Brain microvascular endothelial cell (primary cell): ENCODE results near the gene GDPD5.

Source experiments
- DNase-seq: peaks from one replicate; pipeline ENCODE4 v3.0.0-alpha.2; 2020
- H3K27ac ChIP-seq: fragments of 250-450 bp; sonication (Bioruptor Pico); 2 replicates; pipeline ENCODE4 v1.5.1; 2020; ENCODE audit warnings: mild to moderate bottlenecking, moderate library complexity
- H3K27me3 ChIP-seq: fragments of 250-450 bp; sonication (Bioruptor Pico); replicated peaks from 2 replicates; pipeline ENCODE4 v1.5.1; 2020; ENCODE audit warnings: mild to moderate bottlenecking
- H3K36me3 ChIP-seq: fragments of 250-450 bp; sonication (Bioruptor Pico); replicated peaks from 2 replicates; pipeline ENCODE4 v1.5.1; 2020; ENCODE audit warnings: mild to moderate bottlenecking
- H3K4me3 ChIP-seq: 2 replicates; pipeline ENCODE4 v1.5.1; 2011; ENCODE audit warnings: low read depth, mild to moderate bottlenecking, control low read depth, low read length, moderate library complexity
- in situ Hi-C: cut with HindIII; loops from 2 replicates; pipeline ENCODE4 v1.10.0; 2017; ENCODE audit warnings: low sequenced_read_pairs, low pct_ligation_motif_present
- TF ChIP-seq, protein P1 (sequence below): IDR thresholded peaks from 2 replicates; pipeline ENCODE4 v1.5.1; 2011; ENCODE audit warnings: low read depth, mild to moderate bottlenecking, moderate library complexity, low read length, control low read depth, inconsistent platforms; ENCODE audit errors: missing control alignments

Gene GDPD5

DNA sequence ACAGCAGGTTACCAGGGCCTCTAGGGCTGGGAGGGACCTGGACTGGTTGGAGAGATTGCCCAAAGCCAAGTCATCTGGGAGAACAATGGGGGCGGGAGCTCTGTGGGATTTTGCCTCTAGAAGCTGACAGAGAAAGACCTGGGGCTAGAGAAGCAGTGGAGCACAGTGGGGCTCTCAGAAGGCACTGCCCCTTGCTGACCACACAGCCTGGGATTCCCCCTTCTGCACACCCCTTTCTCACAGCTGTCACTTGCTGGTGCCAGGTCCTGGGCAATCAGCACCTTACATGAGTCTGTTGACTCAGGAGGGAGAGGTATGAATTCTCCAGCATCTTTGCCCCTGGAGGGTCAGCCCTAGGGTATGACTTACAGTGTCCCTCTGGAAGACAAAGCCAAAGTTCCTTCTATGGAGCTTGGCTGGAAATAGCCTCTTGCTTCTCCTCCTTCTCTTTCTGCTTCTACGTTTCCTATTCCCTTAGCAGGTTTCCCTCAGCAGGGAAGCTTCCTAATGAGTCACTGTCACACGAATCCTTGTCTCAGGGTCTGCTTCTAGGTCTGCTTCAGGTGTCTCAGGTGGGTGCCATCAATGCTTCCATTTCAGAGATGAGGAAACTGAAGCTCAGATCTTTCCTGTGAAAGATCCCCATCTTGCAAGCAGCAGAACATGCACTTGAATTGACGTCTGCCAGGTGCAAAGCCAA is 27.0 kb downstream of the GDPD5 start:
- H3K4me3 ChIP-seq = no peak overlapping the region
- no peak overlapping the region for H3K27ac ChIP-seq
- no peak for DNase-seq
- in situ Hi-C loops = no loop called here
- H3K27me3 ChIP-seq = no peaks in the 10 kb centered on the region
- H3K36me3 ChIP-seq = no peaks in the 10 kb centered on the region
- TF ChIP-seq, protein P1, sequence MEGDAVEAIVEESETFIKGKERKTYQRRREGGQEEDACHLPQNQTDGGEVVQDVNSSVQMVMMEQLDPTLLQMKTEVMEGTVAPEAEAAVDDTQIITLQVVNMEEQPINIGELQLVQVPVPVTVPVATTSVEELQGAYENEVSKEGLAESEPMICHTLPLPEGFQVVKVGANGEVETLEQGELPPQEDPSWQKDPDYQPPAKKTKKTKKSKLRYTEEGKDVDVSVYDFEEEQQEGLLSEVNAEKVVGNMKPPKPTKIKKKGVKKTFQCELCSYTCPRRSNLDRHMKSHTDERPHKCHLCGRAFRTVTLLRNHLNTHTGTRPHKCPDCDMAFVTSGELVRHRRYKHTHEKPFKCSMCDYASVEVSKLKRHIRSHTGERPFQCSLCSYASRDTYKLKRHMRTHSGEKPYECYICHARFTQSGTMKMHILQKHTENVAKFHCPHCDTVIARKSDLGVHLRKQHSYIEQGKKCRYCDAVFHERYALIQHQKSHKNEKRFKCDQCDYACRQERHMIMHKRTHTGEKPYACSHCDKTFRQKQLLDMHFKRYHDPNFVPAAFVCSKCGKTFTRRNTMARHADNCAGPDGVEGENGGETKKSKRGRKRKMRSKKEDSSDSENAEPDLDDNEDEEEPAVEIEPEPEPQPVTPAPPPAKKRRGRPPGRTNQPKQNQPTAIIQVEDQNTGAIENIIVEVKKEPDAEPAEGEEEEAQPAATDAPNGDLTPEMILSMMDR = no peak

DNA sequence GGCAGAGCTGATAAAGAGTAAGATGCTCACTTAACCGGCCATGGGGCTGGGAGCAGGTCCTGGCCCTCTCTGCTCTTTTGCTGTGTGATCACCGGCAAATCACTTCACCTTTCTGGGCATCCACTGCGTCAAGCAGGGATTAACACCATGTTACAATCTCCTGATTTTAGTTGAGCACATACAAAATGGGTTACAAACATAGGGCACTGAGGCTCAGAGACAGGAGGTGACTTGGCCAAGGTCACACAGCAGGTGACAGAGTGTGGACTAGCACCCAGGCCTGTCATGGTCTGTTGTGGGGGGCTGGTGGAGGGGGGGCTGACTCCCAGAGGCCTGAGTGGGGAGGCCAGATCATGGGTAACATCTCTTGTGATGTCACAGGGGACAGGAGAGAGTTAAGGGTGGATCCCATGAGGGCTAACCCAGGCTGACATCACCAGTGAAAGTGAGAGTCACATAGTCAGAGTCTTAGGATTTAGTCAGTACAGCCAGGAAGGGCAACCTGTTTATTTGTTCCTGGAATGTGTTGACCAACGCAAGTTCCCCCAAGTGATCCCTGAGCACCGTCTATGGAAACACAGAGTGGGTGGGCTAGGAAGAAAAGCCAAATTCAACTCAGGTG is 27.8 kb downstream of the GDPD5 start:
- in situ Hi-C loops = no loop called here
- TF ChIP-seq, protein P1 = no peak
- Histone ChIP-seq H3K36me3 (no peaks in the 10 kb centered on the region), H3K4me3 (no peak overlapping the region), H3K27ac (no peak overlapping the region), H3K27me3 (no peaks in the 10 kb centered on the region)
- DNase-seq = no peak

DNA sequence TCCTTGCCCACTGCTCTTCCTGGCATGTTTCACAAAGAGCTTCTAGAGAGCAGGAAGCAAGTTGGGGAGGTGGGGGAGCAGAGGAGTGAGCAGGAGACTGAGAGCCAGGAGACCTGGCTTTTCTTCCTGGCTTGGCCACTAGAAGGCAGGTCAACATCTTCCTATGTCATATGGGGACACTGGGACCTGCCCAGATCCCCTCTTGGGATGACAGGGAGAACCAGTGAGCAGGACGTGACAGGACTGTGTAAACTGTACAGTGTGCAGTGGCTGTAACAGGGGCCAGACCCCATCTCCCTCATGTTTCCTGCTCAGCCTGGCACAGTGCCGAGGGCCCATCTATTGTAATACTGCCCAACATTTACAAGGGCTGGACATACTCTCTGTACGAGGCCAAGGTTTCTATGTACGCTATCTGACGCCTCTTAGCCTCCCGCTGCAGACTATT is 29.4 kb downstream of the GDPD5 start:
- Histone ChIP-seq H3K27me3 (no peaks in the 10 kb centered on the region), H3K4me3 (no peak overlapping the region), H3K36me3 (no peaks in the 10 kb centered on the region), H3K27ac (no peak overlapping the region)
- in situ Hi-C loops = no loop called here
- DNase-seq = no peak
- TF ChIP-seq, protein P1 = no peak

DNA sequence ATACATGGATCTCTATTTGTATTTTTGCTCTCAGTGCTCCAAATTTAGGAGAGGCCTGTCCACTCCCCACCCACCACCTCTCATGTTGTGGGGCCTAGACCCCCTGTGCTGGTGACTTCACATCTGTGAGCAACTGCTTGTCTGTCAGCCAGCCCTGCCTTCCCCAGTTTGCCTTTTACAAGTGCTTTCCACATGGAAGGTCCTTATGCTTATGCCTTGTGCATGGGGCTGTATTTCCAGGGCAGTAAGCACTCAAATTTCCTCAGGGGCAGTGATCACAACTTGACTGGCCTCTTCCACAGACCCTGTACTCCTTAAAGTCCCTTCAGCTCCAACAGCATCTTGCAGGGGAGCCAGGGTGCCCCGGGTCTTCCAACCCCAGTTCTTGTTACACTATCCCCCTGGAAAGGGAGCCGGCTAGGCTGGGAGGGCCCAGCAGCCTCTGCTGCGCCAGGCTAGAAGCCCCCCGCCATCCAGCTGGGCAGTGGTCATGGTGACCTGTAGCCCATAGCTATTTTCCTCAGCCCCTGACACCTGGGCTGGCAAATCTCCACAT is 29.9 kb downstream of the GDPD5 start:
- Histone ChIP-seq H3K27me3 (no peaks in the 10 kb centered on the region), H3K4me3 (no peak overlapping the region), H3K36me3 (no peaks in the 10 kb centered on the region), H3K27ac (no peak overlapping the region)
- DNase-seq = no peak
- TF ChIP-seq, protein P1 = no peak
- in situ Hi-C loops = no loop called here

DNA sequence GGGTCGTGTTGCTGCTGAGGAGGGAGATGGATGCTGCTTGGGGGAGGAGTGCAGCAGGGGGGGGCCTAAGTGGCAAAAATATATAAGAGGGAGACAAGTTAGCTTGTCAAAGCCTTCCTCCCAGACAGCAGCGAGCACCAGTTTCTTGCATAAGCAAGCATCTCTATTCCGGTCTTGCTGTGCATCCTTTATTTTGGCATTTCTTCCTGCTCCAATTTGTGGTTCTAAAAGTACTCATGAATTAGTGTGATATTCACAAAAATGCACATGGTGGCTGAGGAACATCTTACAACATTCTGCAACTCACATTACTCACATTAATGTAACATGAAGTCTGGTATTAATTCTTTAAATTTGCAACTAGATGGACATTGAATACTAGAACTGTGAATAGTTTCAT is 32.1 kb downstream of the GDPD5 start:
- no peaks in the 10 kb centered on the region for H3K27me3 ChIP-seq
- H3K27ac ChIP-seq = no peak overlapping the region
- H3K36me3 ChIP-seq = no peaks in the 10 kb centered on the region
- TF ChIP-seq, protein P1 = no peak
- DNase-seq = no peak
- no peak overlapping the region for H3K4me3 ChIP-seq
- in situ Hi-C loops = no loop called here
